HG02798 (cell line): Measurements from ENCODE around the gene UBAC2.

Source experiments
- ATAC-seq: cut with Tn5 transposase; IDR thresholded peaks from one replicate; pipeline ENCODE4 v1.9.1; 2021; ENCODE audit warnings: mild to moderate bottlenecking; ENCODE audit not compliant: unreplicated experiment, poor library complexity

Gene UBAC2

DNA sequence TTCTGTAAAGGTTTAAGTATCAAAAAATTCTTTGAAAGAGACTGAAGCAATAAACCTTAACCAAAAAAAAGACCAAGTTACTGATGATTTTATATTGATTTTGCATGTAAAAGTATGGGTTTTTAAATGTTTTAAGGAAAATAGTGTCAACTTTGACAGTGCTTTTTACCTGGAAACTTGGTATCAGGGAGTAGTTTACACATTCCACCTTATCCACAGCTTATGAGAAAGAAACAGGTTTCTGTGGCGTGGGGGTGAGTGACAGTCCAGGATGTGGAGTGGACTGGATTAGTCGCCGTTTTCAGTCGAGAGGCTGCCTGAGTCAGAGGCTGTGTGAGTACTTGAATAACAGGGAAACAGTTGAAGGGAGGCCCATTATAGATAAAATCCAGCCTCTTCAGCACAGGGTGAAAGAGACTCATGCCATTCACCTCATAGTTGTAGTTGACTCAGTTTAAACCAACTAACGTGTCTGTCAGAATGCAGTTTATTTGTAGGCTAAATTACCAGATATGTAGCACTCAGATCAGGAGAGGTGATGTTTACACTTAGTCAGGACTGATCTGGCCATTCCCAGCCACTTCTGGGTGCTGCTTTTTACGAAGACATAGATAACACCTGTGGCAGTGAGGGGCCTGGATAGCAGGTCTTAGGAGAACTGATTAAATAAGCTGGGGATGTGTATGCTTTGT lies 107.1 kb downstream of the UBAC2 start:
- ATAC-seq: peak; percentile 44

- no peak for ATAC-seq
Observed at GRCh38 chr13:99308471-99309087, 107.9 kb downstream of the UBAC2 start.

- peak; percentile 28 for ATAC-seq
Observed at GRCh38 chr13:99310382-99311031, 109.9 kb downstream of the UBAC2 start.

- no peak for ATAC-seq
Observed at GRCh38 chr13:99311137-99311536, 110.5 kb downstream of the UBAC2 start.

- no peak for ATAC-seq
Observed at GRCh38 chr13:99311748-99312492, 111.3 kb downstream of the UBAC2 start.

- no peak for ATAC-seq
Observed at GRCh38 chr13:99312493-99312883, 111.8 kb downstream of the UBAC2 start.

DNA sequence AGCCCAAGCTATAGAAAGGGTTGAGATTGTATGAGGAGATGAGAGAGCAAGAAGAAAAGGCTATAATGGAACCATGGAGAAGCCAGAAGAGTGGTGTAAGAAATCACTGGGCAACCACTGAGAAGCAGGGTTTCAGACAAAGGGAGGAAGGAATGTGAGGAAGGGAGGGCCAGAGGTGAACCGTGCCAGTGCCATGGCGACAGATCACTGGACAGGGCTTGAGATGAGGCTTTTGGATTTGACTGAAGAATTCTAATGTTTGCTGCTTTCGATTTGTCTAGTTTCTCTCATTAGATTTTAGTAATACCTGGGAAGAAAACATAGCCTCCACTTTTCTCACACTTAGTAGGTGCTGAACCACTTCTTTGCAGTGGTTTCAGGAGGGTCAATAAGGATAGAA lies 112.8 kb downstream of the UBAC2 start:
- ATAC-seq: no peak

GRCh38 chr13:99313941-99314340 lies 113.3 kb downstream of the UBAC2 start:
- ATAC-seq: no peak

DNA sequence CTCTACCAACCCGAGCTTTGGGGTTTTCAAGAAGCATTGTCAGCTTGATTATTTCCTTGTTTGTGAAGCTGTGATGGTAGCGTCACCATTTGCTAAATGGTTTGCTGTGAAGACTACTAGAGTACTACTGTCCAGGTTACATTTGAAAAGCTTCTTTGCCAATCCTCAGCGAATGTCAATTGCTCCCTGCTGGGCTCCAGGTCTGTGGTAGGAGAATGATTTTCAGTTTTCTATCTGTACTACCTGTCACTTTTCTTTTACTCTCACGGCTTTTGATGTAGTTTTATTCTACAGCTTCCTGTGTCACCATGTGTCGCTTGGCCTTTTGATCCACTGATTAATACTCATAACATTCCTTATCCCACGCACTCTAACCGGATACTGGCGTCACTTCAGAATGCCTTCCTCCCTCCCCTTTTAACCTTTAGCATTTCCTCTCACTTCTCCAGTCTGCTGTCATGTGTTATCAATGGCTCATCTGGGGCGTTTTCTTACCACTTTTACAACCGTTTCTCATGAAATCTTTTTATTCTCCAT lies 114.1 kb downstream of the UBAC2 start:
- no peak for ATAC-seq

- ATAC-seq: no peak
Observed at GRCh38 chr13:99315186-99315585, 114.5 kb downstream of the UBAC2 start.

DNA sequence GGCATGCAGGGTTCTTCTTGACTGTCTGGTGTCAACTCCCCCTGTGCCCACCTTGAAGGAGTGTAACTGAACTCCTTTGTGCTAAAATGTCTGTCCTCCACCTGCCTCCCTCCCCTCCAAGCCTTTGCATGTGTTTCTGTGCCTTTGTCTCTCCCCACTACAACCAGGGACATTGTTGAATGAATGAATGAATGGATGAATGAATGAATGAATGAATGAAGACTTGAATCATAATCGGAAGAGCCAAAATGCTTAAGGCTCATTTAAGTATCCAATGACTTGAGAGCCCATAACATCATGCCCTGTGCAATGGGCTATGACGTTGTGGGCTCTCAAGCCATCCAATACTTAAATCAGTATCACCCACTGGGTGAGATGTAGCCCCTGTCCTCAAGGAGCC lies 115.6 kb downstream of the UBAC2 start:
- no peak for ATAC-seq

- ATAC-seq: no peak
Observed at GRCh38 chr13:99316657-99317256, 116.1 kb downstream of the UBAC2 start.

DNA sequence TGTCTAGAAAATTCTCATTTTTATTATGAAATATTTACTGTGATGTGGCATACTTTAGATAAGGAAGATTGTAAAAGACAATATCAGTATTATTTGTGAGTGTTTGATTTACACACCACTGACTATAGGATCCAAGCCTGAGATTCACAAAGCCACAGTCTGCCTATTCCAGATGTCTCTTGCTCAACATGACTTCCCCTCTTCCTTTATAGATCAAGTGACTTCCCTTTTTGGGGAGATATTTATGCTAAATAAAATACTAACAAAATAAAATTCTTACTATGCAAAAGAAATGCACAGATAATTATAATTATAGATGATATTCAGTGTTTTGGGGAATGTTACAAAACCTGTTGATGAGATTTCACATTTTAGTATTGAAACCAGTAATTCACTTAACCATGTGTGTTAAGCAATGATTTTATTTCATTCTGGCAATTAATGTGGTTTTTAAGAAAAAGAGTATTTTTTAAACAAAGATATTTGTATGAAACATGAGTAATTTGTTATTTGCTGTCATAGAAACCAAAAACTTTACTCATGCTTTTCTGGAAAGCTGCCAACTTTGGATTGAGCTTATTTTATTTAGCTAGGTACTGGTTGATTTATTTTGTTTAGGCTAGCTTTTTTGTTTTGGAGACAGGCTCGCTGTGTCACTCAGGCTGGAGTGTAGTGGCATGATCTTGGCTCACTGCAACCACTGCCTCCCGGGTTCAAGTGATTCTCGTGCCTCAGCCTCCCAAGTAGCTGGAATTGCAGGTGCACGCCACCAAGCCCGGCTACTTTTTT lies 120.2 kb downstream of the UBAC2 start:
- no peak for ATAC-seq

DNA sequence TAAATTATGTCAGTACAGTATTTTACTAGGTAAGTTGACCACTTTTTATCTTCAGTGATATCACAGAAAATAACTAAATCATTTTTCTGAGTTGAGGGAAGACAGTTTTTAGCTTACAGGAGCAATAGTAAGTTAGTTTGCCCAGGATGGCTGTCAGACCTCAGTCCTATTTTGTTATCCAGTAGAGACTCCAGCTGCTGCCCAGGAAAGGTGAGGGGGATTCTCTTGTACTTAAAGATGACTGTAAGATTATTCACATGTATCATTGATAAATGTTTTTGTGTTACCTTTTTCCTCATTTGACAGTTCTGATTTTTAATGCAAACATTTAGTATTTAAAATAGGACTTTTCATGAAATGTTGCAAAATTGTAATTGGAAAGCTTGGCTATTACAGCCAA lies 121.1 kb downstream of the UBAC2 start:
- ATAC-seq: no peak

DNA sequence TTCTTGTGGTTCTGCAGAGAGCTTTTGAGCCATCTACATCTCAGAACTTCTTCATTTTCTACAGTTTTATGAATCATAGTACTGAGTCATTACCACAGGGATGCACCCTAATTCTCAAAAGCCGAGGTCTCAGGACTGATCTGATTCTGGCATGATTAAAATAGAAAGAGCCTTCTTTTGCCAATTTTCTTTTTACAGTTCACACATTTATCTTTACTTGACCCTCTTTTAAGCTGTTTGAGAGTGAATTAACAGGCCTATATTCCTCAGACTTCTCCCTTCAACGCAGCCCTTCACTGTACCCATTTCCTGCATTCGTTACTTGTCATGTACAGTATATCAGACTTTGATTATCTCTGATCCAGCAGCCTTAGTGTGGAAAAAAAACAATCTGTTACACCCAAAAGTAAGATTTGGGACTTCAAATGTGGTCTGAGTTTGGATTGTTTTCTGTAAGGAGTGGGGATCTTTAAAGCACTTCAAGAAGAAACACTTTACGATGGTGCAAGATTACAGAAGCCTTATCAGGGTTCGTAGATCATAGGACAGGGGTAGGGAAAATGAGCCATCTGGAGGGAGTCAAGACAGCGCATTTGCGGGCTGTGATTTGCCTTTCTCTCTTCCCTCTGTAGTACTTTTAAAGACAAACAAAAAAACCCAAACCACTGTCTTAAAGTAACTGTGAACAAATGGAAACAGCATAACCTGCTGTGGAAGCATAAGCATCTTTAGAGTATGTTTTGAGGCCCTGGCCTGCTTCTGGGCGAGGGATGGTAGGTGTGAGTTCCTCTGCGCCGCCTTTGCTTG lies 121.8 kb downstream of the UBAC2 start:
- peak; percentile 89 for ATAC-seq

DNA sequence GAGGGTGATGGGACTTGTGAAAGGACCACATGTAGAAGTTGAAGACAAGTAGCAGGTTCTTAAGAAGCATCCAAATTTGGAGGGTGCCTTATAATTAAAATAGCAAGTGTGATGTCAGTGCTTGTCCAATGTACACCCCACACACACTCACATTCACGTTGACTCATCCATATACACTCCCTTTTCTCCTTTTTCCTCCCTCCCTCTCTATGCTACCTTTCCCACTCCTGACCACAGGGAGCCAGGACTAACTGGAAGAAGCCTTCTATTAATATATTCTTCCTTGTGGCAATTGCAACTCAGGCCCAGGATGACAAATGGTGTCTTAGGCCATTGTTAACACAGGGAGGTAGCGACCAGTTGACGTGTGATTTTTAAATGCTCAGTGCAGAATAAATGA lies 122.8 kb downstream of the UBAC2 start:
- ATAC-seq: no peak

GRCh38 chr13:99326012-99326411 lies 125.4 kb downstream of the UBAC2 start:
- ATAC-seq: peak; percentile 33

DNA sequence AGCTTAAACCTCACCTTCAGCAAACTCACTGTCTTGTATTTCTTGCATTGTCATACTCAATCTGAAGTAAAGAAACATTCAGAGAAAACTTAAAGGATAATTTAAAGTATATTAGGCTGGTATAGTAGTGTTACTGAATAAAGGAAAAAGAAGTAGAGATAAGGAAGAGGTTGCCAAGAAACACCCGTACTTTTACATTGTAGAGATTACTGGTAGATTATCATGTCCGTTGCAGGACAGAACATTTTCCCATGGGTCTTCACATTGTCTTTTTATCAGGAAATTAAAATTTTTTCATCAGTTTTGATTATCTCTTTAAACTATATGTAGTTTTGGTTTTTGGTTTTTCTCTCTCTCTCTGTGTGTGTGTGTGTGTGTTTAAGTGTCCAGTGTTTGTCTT lies 126.5 kb downstream of the UBAC2 start:
- no peak for ATAC-seq

- ATAC-seq: no peak
Observed at GRCh38 chr13:99327761-99328160, 127.1 kb downstream of the UBAC2 start.
